Breast epithelium (tissue), 3 donors: ENCODE measurements around the gene MZB1.

Experiments
- CTCF ChIP-seq, 3 donors: fragments of 450-650 bp; IDR thresholded peaks; one replicate each; pipeline ENCODE4 v1.5.1; 2016 to 2017; ENCODE audit warnings: antibody characterized with exemption in 3 of 3, mild to moderate bottlenecking in 3 of 3, moderate library complexity in 3 of 3
- POLR2A ChIP-seq: fragments of 450-650 bp; IDR thresholded peaks from one replicate; pipeline ENCODE4 v1.6.1; 2016; ENCODE audit warnings: antibody characterized with exemption, mild to moderate bottlenecking, moderate library complexity

DNA sequence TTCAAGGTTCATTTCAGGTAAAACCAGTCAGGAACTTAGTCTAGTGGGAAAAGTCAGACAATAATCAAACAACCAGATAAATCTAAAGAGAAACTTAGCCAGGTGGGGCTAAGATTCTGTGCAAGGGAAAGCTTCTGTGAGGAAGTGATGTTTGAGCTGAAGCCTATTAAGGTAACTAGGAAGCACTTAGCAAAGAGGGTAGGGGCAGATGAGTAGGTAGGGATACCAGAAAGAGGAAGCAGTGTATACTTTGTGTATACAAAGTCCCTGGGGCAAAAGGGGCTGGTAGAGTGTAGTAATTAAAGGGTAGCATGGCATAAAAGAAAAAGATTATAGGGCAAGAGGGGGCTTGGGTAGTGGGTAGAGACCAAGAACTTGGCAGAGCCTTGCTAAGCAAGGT, 17.8 kb upstream of the MZB1 start:
- TF ChIP-seq CTCF (IDR thresholded peaks at IDR 0.05) (no peak), POLR2A (no peak)
